Measurements from ENCODE around the gene MYLK.

The MYLK gene

GRCh38 chr3:123920383-123920782 is 36.3 kb upstream of the MYLK start:
- POLR2A ChIA-PET = no interaction called here
- TF ChIP-seq CTCF (IDR thresholded peaks at IDR 0.05; ENCODE audit: insufficient read depth, low read length, missing control alignments) = no peak
- CTCF ChIA-PET = interaction anchor here (2.5 kb wide), 1 partner anchor 13 kb away, joined by 7 read pairs; no protein-coding TSS in a partner anchor
- no peak overlapping the region for H3K4me3 ChIP-seq (ENCODE audit: low read depth, low read length)
- no peak for DNase-seq (ENCODE audit: low read depth, low spot score)

GRCh38 chr3:123919353-123919752 is 35.2 kb upstream of the MYLK start:
- ChIA-PET POLR2A (no interaction called here), CTCF (no interaction called here)
- no peak for TF ChIP-seq CTCF (IDR thresholded peaks at IDR 0.05; ENCODE audit: insufficient read depth, low read length, missing control alignments)
- DNase-seq (ENCODE audit: low read depth, low spot score) = no peak
- H3K4me3 ChIP-seq (ENCODE audit: low read depth, low read length) = no peak overlapping the region

GRCh38 chr3:123914829-123915228 is 30.7 kb upstream of the MYLK start:
- POLR2A ChIA-PET = no interaction called here
- CTCF ChIA-PET = interaction anchor here (0.8 to 1.2 kb wide), 3 partner anchors 13 to 651 kb away, joined by 3 read pairs; no protein-coding TSS in a partner anchor
- DNase-seq (ENCODE audit: low read depth, low spot score) = no peak
- no peak for TF ChIP-seq CTCF (IDR thresholded peaks at IDR 0.05; ENCODE audit: insufficient read depth, low read length, missing control alignments)
- no peak overlapping the region for H3K4me3 ChIP-seq (ENCODE audit: low read depth, low read length)

- DNase-seq (ENCODE audit: low read depth, low spot score) = no peak
- H3K4me3 ChIP-seq (ENCODE audit: low read depth, low read length) = no peak overlapping the region
- ChIA-PET CTCF (no interaction called here), POLR2A (no interaction called here)
- TF ChIP-seq CTCF (IDR thresholded peaks at IDR 0.05; ENCODE audit: insufficient read depth, low read length, missing control alignments) = no peak
Measured at GRCh38 chr3:123909785-123910184, 25.7 kb upstream of the MYLK start.

GRCh38 chr3:123907720-123908119 is 23.6 kb upstream of the MYLK start:
- DNase-seq (ENCODE audit: low read depth, low spot score) = no peak
- ChIA-PET POLR2A (no interaction called here), CTCF (interaction anchor here (1.5 to 2.1 kb wide), 3 partner anchors 14 to 652 kb away, joined by 3 to 7 read pairs (median 3); no protein-coding TSS in a partner anchor)
- no peak overlapping the region for H3K4me3 ChIP-seq (ENCODE audit: low read depth, low read length)
- TF ChIP-seq CTCF (IDR thresholded peaks at IDR 0.05; ENCODE audit: insufficient read depth, low read length, missing control alignments) = no peak

GRCh38 chr3:123899300-123899865 is 15.3 kb upstream of the MYLK start:
- H3K4me3 ChIP-seq (ENCODE audit: low read depth, low read length) = no peak overlapping the region
- DNase-seq (ENCODE audit: low read depth, low spot score) = no peak
- ChIA-PET CTCF (interaction anchor here (1.6 kb wide), 1 partner anchor 15 kb away, joined by 4 read pairs; the partner anchor contains the start of gene MYLK), POLR2A (no interaction called here)
- TF ChIP-seq CTCF (IDR thresholded peaks at IDR 0.05; ENCODE audit: insufficient read depth, low read length, missing control alignments) = no peak

Data from AG04449 (cell line).